Effector memory CD8-positive, alpha-beta T cell (primary cell): ENCODE measurements around the gene XIRP1.

Experiments
- ATAC-seq: fragments of 150-1000 bp; cut with Tn5 transposase; replicated peaks from 2 replicates; pipeline ENCODE4 v1.10.0; 2021; ENCODE audit warnings: mild to moderate bottlenecking, moderate library complexity
- DNase-seq, 3 experiments: peaks; one replicate each; pipeline ENCODE4 v3.0.0; 2021
- H3K27ac Mint-ChIP-seq, 2 donors: one replicate each; pipeline ENCODE4 v1.8.0; 2022; ENCODE audit warnings: mild to moderate bottlenecking in 2 of 2, mixed read lengths in 2 of 2, moderate library complexity in 2 of 2
- H3K27me3 Mint-ChIP-seq, 2 donors: one replicate each; pipeline ENCODE4 v1.8.0; 2022; ENCODE audit warnings: mixed read lengths in 2 of 2
- H3K36me3 Mint-ChIP-seq: one replicate; pipeline ENCODE4 v1.8.0; 2022; ENCODE audit warnings: mild to moderate bottlenecking, moderate library complexity, mixed read lengths; ENCODE audit not compliant: insufficient read depth
- H3K4me1 Mint-ChIP-seq, 2 donors: one replicate each; pipeline ENCODE4 v1.8.0; 2022; ENCODE audit warnings: low read depth in 2 of 2, mixed read lengths in 2 of 2
- H3K4me3 Mint-ChIP-seq, 2 donors: one replicate each; pipeline ENCODE4 v1.8.0; 2022; ENCODE audit warnings: mild to moderate bottlenecking in 2 of 2, mixed read lengths in 2 of 2, moderate library complexity in 2 of 2
- H3K9me3 Mint-ChIP-seq, 2 donors: one replicate each; pipeline ENCODE4 v1.8.0; 2022; ENCODE audit warnings: mixed read lengths in 2 of 2

XIRP1 gene

DNA sequence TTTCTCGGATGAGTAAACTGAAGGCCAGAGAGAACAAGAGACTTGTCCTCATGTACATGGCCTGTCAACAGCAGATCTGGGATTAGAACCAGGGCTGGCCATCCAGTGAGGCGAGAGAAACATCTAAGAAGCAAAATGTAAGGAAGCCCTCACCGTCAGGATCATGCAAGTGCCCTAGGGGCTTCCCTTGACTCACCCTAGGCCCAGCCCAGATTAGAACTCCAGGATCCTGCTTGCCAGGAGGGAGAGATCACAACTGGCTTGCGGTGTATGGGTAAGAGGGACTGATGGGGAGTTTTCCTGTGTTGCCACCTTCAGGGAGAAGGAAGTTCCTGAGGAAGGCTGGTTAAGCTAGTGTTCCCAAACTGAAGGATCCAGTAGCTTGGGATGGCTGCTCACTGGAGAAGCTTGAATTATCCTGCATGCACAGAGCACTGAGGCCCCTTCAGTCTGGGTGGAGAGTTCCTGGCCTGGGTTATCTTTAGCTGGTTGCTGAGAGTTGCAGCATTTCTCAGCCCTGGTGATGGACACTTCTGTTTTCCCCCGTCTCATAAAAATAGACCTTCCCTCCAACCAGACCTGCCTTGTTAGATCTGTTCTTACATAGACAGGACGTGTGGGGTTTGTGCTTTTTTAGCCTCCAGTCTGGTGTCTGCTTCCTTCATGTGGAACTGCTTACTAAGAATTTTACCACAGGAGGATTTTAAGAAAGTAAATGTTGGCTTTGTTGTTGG, 28.2 kb upstream of the XIRP1 start:
- H3K4me3 Mint-ChIP-seq = peak overlapping the region; percentile 46 to 74
- DNase-seq (no peak), ATAC-seq (peak; percentile 47)
- H3K36me3 Mint-ChIP-seq = no peaks in the 10 kb centered on the region
- H3K9me3 Mint-ChIP-seq = no peaks in the 10 kb centered on the region
- no peaks in the 10 kb centered on the region for H3K27me3 Mint-ChIP-seq
- H3K4me1 Mint-ChIP-seq = peaks cover 37 to 80% of the 10 kb centered on the region in 2 donors
- peak overlapping the region; percentile 78 to 93 for H3K27ac Mint-ChIP-seq

DNA sequence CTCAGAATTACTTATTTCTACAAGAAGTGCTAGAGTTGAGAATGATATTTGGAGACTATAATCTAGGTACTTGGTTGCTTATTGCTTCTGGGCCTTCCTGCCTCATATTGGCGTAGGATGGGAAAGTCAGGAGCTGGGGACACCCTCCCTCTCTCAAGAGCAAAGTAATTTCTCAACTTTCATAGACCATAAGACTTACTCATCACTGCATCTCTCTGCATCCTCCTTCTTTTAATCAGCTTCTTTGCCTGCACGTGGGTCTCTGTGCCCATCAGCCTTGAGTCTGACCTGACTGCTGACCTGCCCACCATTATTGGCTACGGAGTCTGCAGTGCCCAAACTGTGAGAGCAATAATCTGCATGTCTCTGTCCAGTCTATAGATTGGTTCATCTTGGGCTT, 27.3 kb upstream of the XIRP1 start:
- H3K27ac Mint-ChIP-seq = peak overlapping the region; percentile 78 to 93
- H3K4me3 Mint-ChIP-seq = no peak overlapping the region
- no peak for ATAC-seq
- H3K27me3 Mint-ChIP-seq = no peaks in the 10 kb centered on the region
- H3K9me3 Mint-ChIP-seq = no peaks in the 10 kb centered on the region
- H3K36me3 Mint-ChIP-seq = no peaks in the 10 kb centered on the region
- DNase-seq = no peak
- peaks cover 36 to 74% of the 10 kb centered on the region in 2 donors for H3K4me1 Mint-ChIP-seq

DNA sequence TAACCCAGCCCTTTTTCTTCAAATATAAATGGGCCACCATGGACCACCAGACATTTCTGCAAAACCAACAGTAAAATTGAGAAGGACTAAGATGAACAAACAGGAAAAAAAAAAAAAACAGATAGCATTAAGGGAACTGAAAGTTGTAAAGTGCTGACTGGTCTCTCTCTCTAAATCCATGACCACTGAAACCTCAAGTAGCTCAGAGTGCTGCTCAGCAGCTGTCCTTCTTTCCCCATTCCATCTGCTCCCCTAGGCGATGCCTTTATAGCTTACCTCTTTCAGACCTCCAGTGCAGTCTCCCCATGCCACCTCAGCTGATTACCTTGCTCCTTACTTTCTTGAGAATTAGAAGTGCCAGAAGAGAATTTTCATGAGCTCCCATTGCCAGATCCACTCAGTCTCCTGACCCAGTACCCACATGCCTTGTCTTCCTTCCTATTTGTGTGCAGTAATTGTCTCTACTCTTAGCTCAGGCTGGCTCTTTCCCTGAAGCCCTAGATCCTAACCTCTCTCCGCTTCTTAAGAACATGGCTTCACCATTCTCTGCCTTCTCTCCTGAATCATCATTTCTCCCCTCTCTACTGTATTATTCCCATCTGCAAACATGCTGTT, 23.9 kb upstream of the XIRP1 start:
- H3K9me3 Mint-ChIP-seq = no peaks in the 10 kb centered on the region
- H3K36me3 Mint-ChIP-seq = no peaks in the 10 kb centered on the region
- no peaks in the 10 kb centered on the region for H3K27me3 Mint-ChIP-seq
- H3K4me3 Mint-ChIP-seq = no peak overlapping the region
- H3K27ac Mint-ChIP-seq = peak overlapping the region in 1 of 2 donors; percentile 2
- DNase-seq (no peak), ATAC-seq (peak; percentile 29)
- H3K4me1 Mint-ChIP-seq = peaks cover 19 to 46% of the 10 kb centered on the region in 2 donors

DNA sequence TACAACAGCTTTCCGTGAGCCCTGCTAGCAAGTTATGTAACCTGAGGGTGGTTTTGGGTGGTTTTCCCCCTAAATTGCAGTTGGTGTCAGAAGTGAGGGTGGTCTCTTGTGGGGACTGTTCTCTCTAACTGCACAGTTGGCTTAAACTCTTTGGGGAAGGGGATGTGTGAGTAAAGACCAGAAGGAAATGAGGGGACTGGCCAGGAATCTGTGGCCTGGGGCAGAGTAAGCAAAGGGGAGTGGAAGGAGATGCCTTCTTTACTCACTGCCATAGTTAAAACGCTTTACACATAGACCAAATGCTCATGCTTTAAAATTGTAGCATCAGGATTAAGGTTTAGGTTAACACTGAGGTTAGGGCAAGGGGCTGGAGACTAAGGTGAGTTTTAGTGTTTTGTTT, 21.2 kb upstream of the XIRP1 start:
- no peak for DNase-seq
- Mint-ChIP-seq H3K27me3 (no peaks in the 10 kb centered on the region), H3K4me1 (peaks cover 15 to 41% of the 10 kb centered on the region in 2 donors), H3K9me3 (no peaks in the 10 kb centered on the region), H3K36me3 (no peaks in the 10 kb centered on the region), H3K27ac (peak overlapping the region in 1 of 2 donors; percentile 64), H3K4me3 (no peak overlapping the region)
- no peak for ATAC-seq

DNA sequence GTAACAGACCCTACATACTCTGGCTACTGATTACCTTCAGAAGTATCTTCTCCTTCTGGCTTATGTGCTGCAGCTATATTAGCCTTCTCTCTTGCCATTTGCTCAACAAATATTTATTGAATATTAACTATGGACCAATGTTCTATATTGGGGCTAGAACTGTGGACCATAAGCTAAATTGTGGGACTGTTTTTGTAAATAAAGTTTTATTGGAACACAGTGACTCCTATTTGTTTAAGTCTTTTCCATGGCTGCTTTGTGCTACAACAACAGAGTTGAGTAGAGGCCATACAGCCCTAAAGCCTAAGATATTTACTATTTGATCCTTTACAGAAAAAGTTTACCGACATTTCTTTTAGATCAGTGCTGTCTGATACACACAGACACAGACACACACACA, 20.3 kb upstream of the XIRP1 start:
- ATAC-seq = no peak
- DNase-seq = no peak
- Mint-ChIP-seq H3K27me3 (no peaks in the 10 kb centered on the region), H3K36me3 (no peaks in the 10 kb centered on the region), H3K4me1 (peaks cover 17 to 45% of the 10 kb centered on the region in 2 donors), H3K9me3 (no peaks in the 10 kb centered on the region), H3K27ac (no peak overlapping the region), H3K4me3 (no peak overlapping the region)

DNA sequence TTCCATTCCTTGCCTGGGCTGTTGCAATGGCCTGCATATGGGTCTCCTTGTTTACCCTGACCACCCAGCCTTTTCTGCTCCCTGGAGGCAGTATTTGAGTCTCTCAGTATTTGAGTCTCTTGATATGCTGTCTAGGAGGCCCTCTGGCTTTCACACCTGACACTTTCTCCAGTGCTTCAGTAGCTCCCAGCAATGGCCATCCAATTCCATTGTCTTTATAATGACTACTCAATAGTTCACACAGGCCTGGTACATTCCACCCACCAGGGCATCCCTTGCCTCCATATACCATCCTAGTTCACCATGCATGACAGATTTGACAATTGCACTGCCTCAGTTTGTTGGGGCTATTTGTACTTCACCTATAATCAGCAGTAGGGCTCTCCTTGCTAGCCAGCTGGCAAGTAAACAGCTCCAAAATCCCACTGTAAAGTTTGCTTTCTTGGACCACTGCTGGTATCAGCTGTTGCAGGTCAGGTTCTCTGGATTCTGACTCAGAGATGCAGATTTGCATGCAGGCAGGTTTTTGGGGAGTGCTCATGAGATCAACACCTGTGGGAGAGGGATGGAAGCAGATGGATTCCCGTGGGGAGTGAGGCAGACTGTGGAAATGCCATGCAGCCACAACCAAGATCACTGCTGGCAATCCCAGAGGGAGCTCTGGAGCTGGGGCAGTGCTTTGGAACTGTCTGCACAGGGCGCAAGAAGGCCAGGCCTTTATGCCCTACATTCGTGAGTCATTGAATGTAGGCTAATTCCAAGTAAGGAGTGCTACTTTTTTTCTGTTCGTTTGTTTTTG, 19.1 kb upstream of the XIRP1 start:
- ATAC-seq = no peak

DNA sequence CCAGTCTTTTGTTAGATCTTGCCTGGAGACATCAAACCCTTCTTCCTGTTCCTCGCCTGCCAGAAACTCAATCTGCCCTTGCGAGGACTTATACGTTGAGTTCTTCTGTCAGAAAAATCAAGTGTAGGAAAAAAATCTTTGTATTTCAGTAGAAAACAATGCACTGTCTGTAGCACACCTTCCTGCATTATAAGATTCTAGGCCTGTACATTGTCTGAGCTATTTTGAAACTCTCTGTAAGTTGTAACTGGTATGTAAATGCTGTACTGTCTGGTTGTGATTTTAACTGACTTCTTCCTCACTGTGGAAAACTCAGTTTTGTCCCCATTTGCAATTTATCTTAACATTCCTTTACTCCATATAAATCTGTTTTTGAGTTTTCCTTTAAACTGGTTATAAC, 17.7 kb upstream of the XIRP1 start:
- Mint-ChIP-seq H3K9me3 (no peaks in the 10 kb centered on the region), H3K4me1 (peaks cover 7 to 26% of the 10 kb centered on the region in 2 donors), H3K27me3 (peaks cover 0 to 9% of the 10 kb centered on the region in 2 donors), H3K36me3 (no peaks in the 10 kb centered on the region), H3K4me3 (peak overlapping the region in 1 of 2 donors; percentile 41), H3K27ac (peak overlapping the region; percentile 35 to 81)
- ATAC-seq = no peak
- no peak for DNase-seq

More for the DNA sequence above, 19.1 kb upstream of the XIRP1 start:
- no peaks in the 10 kb centered on the region for H3K9me3 Mint-ChIP-seq
- no peaks in the 10 kb centered on the region for H3K36me3 Mint-ChIP-seq
- DNase-seq = no peak
- no peak overlapping the region for H3K27ac Mint-ChIP-seq
- H3K4me1 Mint-ChIP-seq = peaks cover 11 to 35% of the 10 kb centered on the region in 2 donors
- H3K27me3 Mint-ChIP-seq = peaks cover 0 to 5% of the 10 kb centered on the region in 2 donors
- H3K4me3 Mint-ChIP-seq = no peak overlapping the region

DNA sequence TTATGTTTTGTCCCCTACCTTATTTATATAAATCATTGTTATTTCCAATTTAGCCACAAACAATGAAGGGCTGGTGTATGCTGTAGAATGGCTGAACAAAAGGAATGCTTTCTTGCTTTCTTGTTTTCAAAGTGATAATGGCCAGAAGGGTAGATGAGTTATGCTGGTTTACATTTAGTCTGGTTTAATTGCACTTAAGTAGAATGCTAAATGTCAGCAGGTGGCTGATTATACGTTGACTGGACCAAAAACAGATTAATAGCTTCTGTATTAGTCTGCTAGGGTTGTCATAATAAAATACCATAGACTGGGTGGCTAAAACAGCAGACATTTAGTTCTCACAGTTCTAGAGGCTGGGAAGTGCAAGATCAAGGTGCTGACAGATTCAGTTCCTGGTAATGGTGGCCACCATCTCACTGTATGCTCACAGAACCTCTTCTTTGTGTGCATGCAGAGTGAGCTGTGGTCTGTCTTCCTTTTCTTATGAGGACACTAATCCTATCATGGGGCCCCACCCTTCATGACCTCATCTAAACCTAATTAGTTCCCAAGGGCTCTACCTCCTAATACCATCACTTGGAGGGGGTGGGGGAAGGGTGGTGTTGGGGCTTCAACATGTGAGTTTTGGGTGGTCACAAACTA, 17.1 kb upstream of the XIRP1 start:
- Mint-ChIP-seq H3K36me3 (no peaks in the 10 kb centered on the region), H3K4me1 (peaks cover 7 to 26% of the 10 kb centered on the region in 2 donors), H3K27ac (peak overlapping the region; percentile 35 to 81), H3K27me3 (peaks cover 0 to 9% of the 10 kb centered on the region in 2 donors), H3K9me3 (no peaks in the 10 kb centered on the region), H3K4me3 (peak overlapping the region in 1 of 2 donors; percentile 41)
- ATAC-seq (no peak), DNase-seq (no peak)

DNA sequence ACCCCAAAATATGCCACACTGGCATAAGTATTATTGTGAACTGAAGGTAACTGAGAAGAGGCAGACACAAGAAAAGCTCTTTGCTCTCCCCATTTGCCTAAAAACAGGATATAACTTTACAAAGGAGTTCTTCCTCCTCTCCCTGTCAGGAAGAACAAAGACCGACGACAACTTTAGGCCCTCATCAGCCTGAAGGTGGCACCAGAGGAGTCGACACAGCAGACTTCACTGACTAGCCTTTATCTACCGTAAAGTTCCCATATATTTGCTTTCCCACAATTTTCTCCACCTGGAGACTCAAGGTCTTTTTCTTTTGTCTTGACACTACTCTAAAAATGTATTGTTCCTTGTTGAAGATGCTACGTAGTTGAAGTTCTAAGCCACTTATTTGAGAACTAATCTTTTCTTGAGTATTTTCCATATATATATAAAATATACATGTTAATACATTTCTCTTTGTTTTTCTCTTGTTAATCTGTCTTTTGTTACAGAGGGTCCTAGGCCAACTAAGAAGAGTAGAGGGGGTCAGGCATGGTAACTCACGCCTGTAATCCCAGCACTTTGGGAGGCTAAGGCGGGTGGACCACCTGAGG, 16.2 kb upstream of the XIRP1 start:
- peaks cover 3% of the 10 kb centered on the region for H3K36me3 Mint-ChIP-seq
- peak overlapping the region; percentile 29 to 41 for H3K4me3 Mint-ChIP-seq
- ATAC-seq = peak; percentile 67
- peak; percentile 26 to 41 (median 38) for DNase-seq
- peak overlapping the region in 1 of 2 donors; percentile 81 for H3K27ac Mint-ChIP-seq
- peaks cover 7 to 23% of the 10 kb centered on the region in 2 donors for H3K4me1 Mint-ChIP-seq
- H3K9me3 Mint-ChIP-seq = no peaks in the 10 kb centered on the region
- peaks cover 3 to 15% of the 10 kb centered on the region in 2 donors for H3K27me3 Mint-ChIP-seq

DNA sequence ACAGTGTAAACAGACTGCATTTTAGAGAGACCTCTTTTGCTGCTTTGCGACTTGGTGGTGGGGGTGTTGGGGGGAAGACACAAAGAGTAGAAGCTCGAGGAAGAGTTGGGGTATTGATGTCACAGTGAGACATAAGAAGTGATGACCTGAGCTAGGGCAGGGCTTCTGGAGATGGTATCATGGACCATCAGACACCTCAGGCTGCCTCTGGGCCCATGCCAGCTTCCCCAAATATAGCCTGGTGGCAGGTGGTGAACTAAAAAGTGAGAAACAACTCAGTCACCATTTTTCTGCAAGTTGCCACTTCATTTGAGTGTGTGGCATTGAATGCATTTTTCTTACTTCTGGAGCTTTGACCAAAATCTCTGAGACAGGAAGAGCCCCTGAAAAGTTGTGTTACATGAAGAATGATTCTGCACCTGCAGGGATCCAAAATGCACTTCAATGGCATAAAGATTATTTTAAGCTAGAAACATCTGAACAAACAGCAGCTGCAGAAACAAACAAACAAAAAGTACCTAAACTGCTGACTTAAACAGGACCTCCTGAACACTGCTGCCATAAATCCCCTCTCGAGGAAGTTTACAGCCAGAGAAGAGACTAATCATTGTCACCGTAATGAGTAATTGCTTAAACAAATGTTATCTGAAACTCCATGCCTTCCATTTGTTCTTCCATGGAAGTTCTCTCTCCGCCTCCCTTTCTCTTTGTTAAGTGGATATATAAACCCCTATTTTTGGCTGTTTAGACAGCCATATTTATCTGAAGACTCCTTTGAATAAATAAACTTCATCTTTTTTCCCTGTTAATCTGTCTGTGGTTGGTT, 15.2 kb upstream of the XIRP1 start:
- peaks cover 13 to 25% of the 10 kb centered on the region in 2 donors for H3K27me3 Mint-ChIP-seq
- H3K4me1 Mint-ChIP-seq = peaks cover 7 to 23% of the 10 kb centered on the region in 2 donors
- DNase-seq (no peak), ATAC-seq (no peak)
- H3K4me3 Mint-ChIP-seq = no peak overlapping the region
- peaks cover 3% of the 10 kb centered on the region for H3K36me3 Mint-ChIP-seq
- peak overlapping the region in 1 of 2 donors; percentile 81 for H3K27ac Mint-ChIP-seq
- H3K9me3 Mint-ChIP-seq = no peaks in the 10 kb centered on the region

DNA sequence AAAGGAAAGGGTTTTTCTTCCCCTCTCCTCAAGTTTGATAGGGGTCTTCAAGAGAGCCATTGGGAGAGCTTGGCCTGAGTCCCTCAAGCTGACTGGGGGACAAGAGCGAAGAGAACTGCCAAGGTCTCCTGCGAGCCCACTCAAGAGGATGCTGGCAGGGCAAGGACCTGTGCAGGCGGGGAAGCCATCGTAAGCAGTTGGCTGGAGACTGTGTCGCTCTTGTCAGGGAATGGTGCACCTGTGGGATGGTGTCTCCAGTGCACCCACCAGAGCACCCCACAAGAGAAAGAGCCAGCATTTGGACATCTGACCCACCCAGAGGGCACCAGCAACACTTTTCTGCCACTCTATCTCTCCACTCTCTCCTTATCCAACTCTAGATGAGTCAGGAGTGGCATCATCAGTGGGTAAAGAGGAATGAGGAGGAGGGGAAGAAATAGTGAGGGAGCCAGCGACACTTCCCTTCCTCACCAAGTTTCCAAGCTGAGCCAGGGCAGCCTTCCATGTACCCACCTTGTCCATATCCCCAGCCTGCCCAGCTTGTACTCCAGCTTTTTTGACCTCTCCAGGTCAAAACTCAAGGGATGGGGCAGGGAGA, 13.6 kb upstream of the XIRP1 start:
- H3K27ac Mint-ChIP-seq = no peak overlapping the region
- H3K9me3 Mint-ChIP-seq = no peaks in the 10 kb centered on the region
- DNase-seq = no peak
- no peak overlapping the region for H3K4me3 Mint-ChIP-seq
- peaks cover 21 to 40% of the 10 kb centered on the region in 2 donors for H3K27me3 Mint-ChIP-seq
- no peak for ATAC-seq
- peaks cover 7 to 23% of the 10 kb centered on the region in 2 donors for H3K4me1 Mint-ChIP-seq
- peaks cover 6% of the 10 kb centered on the region for H3K36me3 Mint-ChIP-seq

DNA sequence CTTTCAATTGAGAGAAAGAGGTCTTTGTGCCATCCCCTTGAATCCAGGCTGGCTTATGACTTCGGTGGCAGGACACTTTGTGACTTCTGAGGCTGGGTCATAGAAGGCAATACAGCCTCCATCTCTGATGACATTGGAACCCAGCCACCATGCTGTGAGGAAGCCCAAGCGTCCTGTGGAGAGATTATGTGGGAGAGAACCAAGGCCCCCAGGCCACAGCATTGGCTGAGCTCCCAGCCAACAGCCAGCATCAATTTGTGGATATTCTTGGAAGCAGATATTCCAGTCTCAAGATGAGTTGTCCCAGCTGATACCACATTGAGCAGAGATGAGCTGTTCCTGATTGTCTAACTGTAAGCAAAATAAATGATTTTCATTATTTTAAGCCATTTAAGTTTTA, 12.7 kb upstream of the XIRP1 start:
- Mint-ChIP-seq H3K4me1 (peaks cover 5 to 21% of the 10 kb centered on the region in 2 donors), H3K9me3 (no peaks in the 10 kb centered on the region), H3K27me3 (peaks cover 21 to 42% of the 10 kb centered on the region in 2 donors), H3K27ac (no peak overlapping the region), H3K4me3 (no peak overlapping the region), H3K36me3 (peaks cover 6% of the 10 kb centered on the region)
- DNase-seq (no peak), ATAC-seq (no peak)
